MM.1S (cell line): ENCODE measurements around the gene KCNC3.

Experiments used
- DNase-seq: peaks from one replicate; pipeline ENCODE4 v3.0.0-alpha.2; 2015
- H2AFZ ChIP-seq: fragments of 300-600 bp; sonication (generic); 2 replicates; pipeline ENCODE4 v1.6.0; 2016; ENCODE audit warnings: antibody characterized with exemption, low read length
- H3F3A ChIP-seq: fragments of 300-600 bp; sonication (generic); 2 replicates; pipeline ENCODE4 v1.6.1; 2016; ENCODE audit warnings: mild to moderate bottlenecking, antibody characterized with exemption, low read length, moderate library complexity, mixed read lengths; ENCODE audit not compliant: insufficient read depth
- H3K27ac ChIP-seq: fragments of 300-600 bp; sonication (generic); 2 replicates; pipeline ENCODE4 v1.5.1; 2016; ENCODE audit warnings: mild to moderate bottlenecking, low read length
- H3K27me3 ChIP-seq: fragments of 300-600 bp; sonication (generic); replicated peaks from 2 replicates; pipeline ENCODE4 v1.6.0; 2016; ENCODE audit warnings: low read length; ENCODE audit not compliant: insufficient read depth
- H3K36me3 ChIP-seq: fragments of 300-600 bp; sonication (generic); replicated peaks from 2 replicates; pipeline ENCODE4 v1.6.1; 2016; ENCODE audit warnings: mild to moderate bottlenecking, low read length, mixed read lengths; ENCODE audit not compliant: insufficient read depth
- H3K4me1 ChIP-seq: fragments of 300-600 bp; sonication (generic); 2 replicates; pipeline ENCODE4 v1.6.1; 2016; ENCODE audit warnings: low read length, mixed read lengths
- H3K4me2 ChIP-seq: fragments of 300-600 bp; sonication (generic); 2 replicates; pipeline ENCODE4 v1.6.0; 2016; ENCODE audit warnings: low read depth, low read length
- H3K4me3 ChIP-seq: fragments of 300-600 bp; sonication (generic); 2 replicates; pipeline ENCODE4 v1.5.1; 2016; ENCODE audit warnings: low read length, mixed read lengths
- H3K79me2 ChIP-seq: fragments of 300-600 bp; sonication (generic); 2 replicates; pipeline ENCODE4 v1.6.1; 2016; ENCODE audit warnings: mixed run types, low read length, mixed read lengths
- H3K9ac ChIP-seq: fragments of 300-600 bp; sonication (generic); 2 replicates; pipeline ENCODE4 v1.6.1; 2016; ENCODE audit warnings: low read length, mixed read lengths
- H3K9me2 ChIP-seq: fragments of 300-600 bp; sonication (generic); replicated peaks from 2 replicates; pipeline ENCODE4 v1.6.1; 2016; ENCODE audit warnings: mild to moderate bottlenecking, low read length, mixed read lengths; ENCODE audit not compliant: insufficient read depth
- H3K9me3 ChIP-seq: fragments of 300-600 bp; sonication (generic); replicated peaks from 2 replicates; pipeline ENCODE4 v1.6.1; 2016; ENCODE audit warnings: mild to moderate bottlenecking, low read length, mixed read lengths; ENCODE audit not compliant: insufficient read depth
- H4K20me1 ChIP-seq: fragments of 300-600 bp; sonication (generic); 2 replicates; pipeline ENCODE4 v1.6.1; 2016; ENCODE audit warnings: mild to moderate bottlenecking, low read length, moderate library complexity, mixed read lengths; ENCODE audit not compliant: insufficient read depth
- CTCF ChIP-seq: fragments of 300-600 bp; sonication (generic); IDR thresholded peaks from 2 replicates; pipeline ENCODE4 v1.5.1; 2016; ENCODE audit warnings: antibody characterized with exemption, low read length, mixed read lengths
- EZH2 ChIP-seq: fragments of 300-600 bp; sonication (generic); optimal IDR thresholded peaks from 2 replicates; pipeline ENCODE3; 2017; ENCODE audit warnings: low read depth, mild to moderate bottlenecking, antibody characterized with exemption, low read length, mixed read lengths
- EZH2phosphoT487 ChIP-seq: fragments of 300-600 bp; sonication (generic); IDR thresholded peaks from 2 replicates; pipeline ENCODE4 v1.6.1; 2018; ENCODE audit warnings: antibody characterized with exemption, low read length

The KCNC3 gene

DNA sequence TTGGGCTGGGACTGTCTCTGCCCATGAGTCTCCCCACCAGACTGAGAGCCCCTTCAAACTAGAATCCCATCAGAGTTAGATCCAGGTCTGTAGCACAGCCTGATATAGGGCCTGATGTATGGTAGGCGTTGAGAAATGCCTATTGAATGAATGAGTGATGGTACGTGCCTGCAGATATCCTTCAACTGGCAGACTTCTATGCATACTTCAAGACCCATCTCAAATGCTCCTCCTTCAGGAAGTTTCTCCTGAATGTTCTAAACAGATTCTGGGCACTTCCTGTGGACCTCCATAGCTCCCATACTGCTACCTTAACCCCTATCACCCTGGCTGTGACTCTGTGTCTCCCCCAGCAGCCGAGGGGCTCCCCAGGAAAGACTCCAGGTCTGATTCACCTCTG lies 48.2 kb downstream of the KCNC3 start:
- Histone ChIP-seq H2AFZ (no peak overlapping the region), H3K79me2 (no peaks in the 10 kb centered on the region), H3K4me2 (no peak overlapping the region), H4K20me1 (no peaks in the 10 kb centered on the region), H3K27ac (no peak overlapping the region), H3K9me2 (no peaks in the 10 kb centered on the region), H3K4me3 (no peak overlapping the region), H3F3A (no peaks in the 10 kb centered on the region), H3K4me1 (no peaks in the 10 kb centered on the region), H3K36me3 (no peaks in the 10 kb centered on the region), H3K9ac (no peak overlapping the region), H3K27me3 (peaks cover 73% of the 10 kb centered on the region), H3K9me3 (no peaks in the 10 kb centered on the region)
- TF ChIP-seq EZH2 (no peak), EZH2phosphoT487 (no peak), CTCF (no peak)
- DNase-seq, result no peak

DNA sequence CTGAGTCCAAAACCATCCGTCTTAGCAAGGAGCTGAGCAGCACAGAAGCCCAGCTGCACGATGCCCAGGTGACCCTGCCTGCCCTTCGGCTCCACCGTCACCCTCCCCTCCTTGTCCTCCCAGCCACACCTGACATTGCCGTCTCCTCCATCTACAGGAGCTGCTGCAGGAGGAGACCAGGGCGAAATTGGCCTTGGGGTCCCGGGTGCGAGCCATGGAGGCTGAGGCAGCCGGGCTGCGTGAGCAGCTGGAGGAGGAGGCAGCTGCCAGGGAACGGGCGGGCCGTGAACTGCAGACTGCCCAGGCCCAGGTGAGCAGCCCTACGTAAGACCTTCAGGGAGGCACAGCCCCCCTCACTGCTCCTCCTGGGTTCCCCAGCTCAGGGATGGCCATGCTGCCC lies 49.1 kb downstream of the KCNC3 start:
- no peak overlapping the region for H2AFZ ChIP-seq
- no peaks in the 10 kb centered on the region for H3K9me3 ChIP-seq
- H3K4me1 ChIP-seq, result no peaks in the 10 kb centered on the region
- H3K4me3 ChIP-seq, result no peak overlapping the region
- H3K9ac ChIP-seq, result no peak overlapping the region
- no peak overlapping the region for H3K4me2 ChIP-seq
- no peaks in the 10 kb centered on the region for H3K9me2 ChIP-seq
- H3K27ac ChIP-seq, result no peak overlapping the region
- DNase-seq, result no peak
- H3K27me3 ChIP-seq, result peaks cover 74% of the 10 kb centered on the region
- no peaks in the 10 kb centered on the region for H3F3A ChIP-seq
- H3K36me3 ChIP-seq, result no peaks in the 10 kb centered on the region
- H3K79me2 ChIP-seq, result no peaks in the 10 kb centered on the region
- H4K20me1 ChIP-seq, result no peaks in the 10 kb centered on the region
- TF ChIP-seq CTCF (no peak), EZH2phosphoT487 (no peak), EZH2 (no peak)

- H3K27me3 ChIP-seq, result peaks cover 80% of the 10 kb centered on the region
- no peaks in the 10 kb centered on the region for H3K4me1 ChIP-seq
- H2AFZ ChIP-seq, result no peak overlapping the region
- no peaks in the 10 kb centered on the region for H3K9me3 ChIP-seq
- H3F3A ChIP-seq, result no peaks in the 10 kb centered on the region
- no peaks in the 10 kb centered on the region for H3K9me2 ChIP-seq
- H3K36me3 ChIP-seq, result no peaks in the 10 kb centered on the region
- no peaks in the 10 kb centered on the region for H4K20me1 ChIP-seq
- H3K79me2 ChIP-seq, result no peaks in the 10 kb centered on the region
- no peak overlapping the region for H3K4me3 ChIP-seq
- TF ChIP-seq EZH2 (no peak), CTCF (no peak), EZH2phosphoT487 (no peak)
- DNase-seq, result no peak
- H3K4me2 ChIP-seq, result no peak overlapping the region
- H3K27ac ChIP-seq, result no peak overlapping the region
- no peak overlapping the region for H3K9ac ChIP-seq
Observed at GRCh38 chr19:50277966-50278580, 51.1 kb downstream of the KCNC3 start.
